Skeletal muscle tissue (tissue), 4 donors: Measurements from ENCODE around the gene PTPRN2. TPM values are rescaled to one million over a fixed set of nuclear protein-coding genes. Genes with fewer than 3 reads are reported as not detected.
"Not testable (repeated sequence)": the region's sequence is repeated elsewhere in the genome, so short reads cannot be mapped to it uniquely, and the experiment has no call there.

Source experiments
- H3K27ac ChIP-seq: one replicate; pipeline ENCODE4 v1.7.0; 2013; ENCODE audit warnings: mild to moderate bottlenecking, low read depth, low read length, inconsistent platforms
- H3K27me3 ChIP-seq, 3 donors: one replicate each; pipeline ENCODE4 v1.7.0; 2013; ENCODE audit warnings: low read length in 3 of 3; ENCODE audit not compliant: control insufficient read depth in 3 of 3, insufficient read depth in 3 of 3
- H3K36me3 ChIP-seq, 3 donors: one replicate each; pipeline ENCODE4 v1.7.0; 2013; ENCODE audit warnings: low read length in 3 of 3; ENCODE audit not compliant: control insufficient read depth in 3 of 3, insufficient read depth in 3 of 3
- H3K4me1 ChIP-seq, 3 donors: one replicate each; pipeline ENCODE4 v1.7.0; 2013; ENCODE audit warnings: low read length in 3 of 3, mild to moderate bottlenecking in 3 of 3; ENCODE audit not compliant: control insufficient read depth in 3 of 3, insufficient read depth in 3 of 3
- H3K4me3 ChIP-seq, 3 donors: one replicate each; pipeline ENCODE4 v1.7.0; 2013; ENCODE audit warnings: low read length in 3 of 3
- H3K9ac ChIP-seq, 3 donors: one replicate each; pipeline ENCODE4 v1.7.0; 2013; ENCODE audit warnings: low read length in 3 of 3, mild to moderate bottlenecking in 3 of 3, moderate library complexity in 2 of 3, low read depth in 1 of 3
- H3K9me3 ChIP-seq, 3 donors: one replicate each; pipeline ENCODE4 v1.7.0; 2013; ENCODE audit warnings: low read length in 3 of 3; ENCODE audit not compliant: control insufficient read depth in 3 of 3
- total RNA-seq: library from RNA; depleted of rRNA; stranded (reverse); fragments of >200 nt; gene quantifications from one replicate; pipeline ENCODE4 v1.2.3, GENCODE V29; 2014
- donor health status: Osteomylitis.

The PTPRN2 gene
- total RNA-seq, 1 donor from 2014 or later = 1.6 TPM

DNA sequence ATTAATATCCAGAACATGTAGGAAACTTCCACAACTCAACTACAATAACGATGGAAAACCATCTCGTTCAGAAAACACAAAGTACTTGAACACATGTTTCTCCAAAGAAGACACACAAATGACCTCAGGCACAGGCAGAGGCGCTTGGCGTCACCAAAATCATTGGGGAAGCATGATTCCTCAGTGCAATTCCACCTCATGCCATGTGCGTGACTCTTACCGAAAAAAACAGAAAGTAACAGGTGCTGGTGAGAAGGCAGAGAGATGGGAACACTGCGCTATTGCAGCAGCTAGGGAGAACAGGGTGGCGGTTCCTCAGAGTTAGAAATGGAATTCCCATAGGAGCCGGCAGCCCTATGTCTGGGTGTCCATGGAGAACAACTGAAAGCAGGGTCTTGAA lies 860.9 kb downstream of the PTPRN2 start:
- H3K4me1 ChIP-seq = no peaks in the 10 kb centered on the region
- H3K4me3 ChIP-seq = no peak overlapping the region
- H3K27me3 ChIP-seq = peaks cover 0 to 35% (median 5%) of the 10 kb centered on the region in 3 donors
- H3K9me3 ChIP-seq = peaks cover 0 to 2% (median 0%) of the 10 kb centered on the region in 3 donors
- no peak overlapping the region for H3K27ac ChIP-seq
- H3K9ac ChIP-seq = no peak overlapping the region
- H3K36me3 ChIP-seq = no peaks in the 10 kb centered on the region

DNA sequence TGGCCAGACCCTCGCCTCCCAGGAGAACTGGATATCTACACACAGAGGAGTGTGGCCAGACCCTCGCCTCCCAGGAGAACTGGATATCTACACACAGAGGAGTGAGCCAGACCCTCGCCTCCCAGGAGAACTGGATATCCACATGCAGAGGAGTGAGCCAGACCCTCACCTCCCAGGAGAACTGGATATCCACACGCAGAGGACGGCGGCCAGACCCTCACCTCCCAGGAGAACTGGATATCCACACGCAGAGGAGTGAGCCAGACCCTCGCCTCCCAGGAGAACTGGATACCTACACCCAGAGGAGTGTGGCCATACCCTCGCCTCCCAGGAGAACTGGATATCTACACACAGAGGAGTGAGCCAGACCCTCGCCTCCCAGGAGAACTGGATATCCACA lies 862.3 kb downstream of the PTPRN2 start:
- peaks cover 0 to 32% (median 5%) of the 10 kb centered on the region in 3 donors for H3K27me3 ChIP-seq
- H3K36me3 ChIP-seq, H3K4me1 ChIP-seq: not testable (repeated sequence)

DNA sequence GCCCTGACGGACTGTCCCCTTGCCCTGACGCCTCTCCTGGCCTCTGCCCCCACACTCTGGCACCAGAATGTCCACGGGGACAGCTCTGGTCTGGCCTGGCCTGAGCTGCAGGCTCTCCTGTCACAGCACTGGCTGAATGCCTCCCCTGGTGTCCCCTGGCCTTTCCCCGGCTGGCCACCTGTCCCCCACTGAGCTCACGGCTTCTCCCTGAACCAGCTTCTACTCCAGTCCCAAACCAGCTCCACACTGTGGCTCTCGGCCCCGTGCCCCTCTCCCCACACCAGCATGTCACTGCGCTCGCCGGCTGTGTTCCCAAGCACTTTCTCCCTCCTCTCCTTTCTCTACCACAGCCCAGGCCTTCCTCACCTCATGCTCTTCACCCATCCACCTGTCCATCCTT lies 864.4 kb downstream of the PTPRN2 start:
- H3K9me3 ChIP-seq = peaks cover 0 to 2% (median 0%) of the 10 kb centered on the region in 3 donors
- no peak overlapping the region for H3K4me3 ChIP-seq
- peaks cover 0 to 31% (median 5%) of the 10 kb centered on the region in 3 donors for H3K27me3 ChIP-seq
- no peak overlapping the region for H3K9ac ChIP-seq
- H3K4me1 ChIP-seq = no peaks in the 10 kb centered on the region
- H3K27ac ChIP-seq = no peak overlapping the region
- no peaks in the 10 kb centered on the region for H3K36me3 ChIP-seq

More for the DNA sequence above, 862.3 kb downstream of the PTPRN2 start:
- not testable (repeated sequence) for H3K9ac ChIP-seq, H3K9me3 ChIP-seq, H3K4me3 ChIP-seq, H3K27ac ChIP-seq

DNA sequence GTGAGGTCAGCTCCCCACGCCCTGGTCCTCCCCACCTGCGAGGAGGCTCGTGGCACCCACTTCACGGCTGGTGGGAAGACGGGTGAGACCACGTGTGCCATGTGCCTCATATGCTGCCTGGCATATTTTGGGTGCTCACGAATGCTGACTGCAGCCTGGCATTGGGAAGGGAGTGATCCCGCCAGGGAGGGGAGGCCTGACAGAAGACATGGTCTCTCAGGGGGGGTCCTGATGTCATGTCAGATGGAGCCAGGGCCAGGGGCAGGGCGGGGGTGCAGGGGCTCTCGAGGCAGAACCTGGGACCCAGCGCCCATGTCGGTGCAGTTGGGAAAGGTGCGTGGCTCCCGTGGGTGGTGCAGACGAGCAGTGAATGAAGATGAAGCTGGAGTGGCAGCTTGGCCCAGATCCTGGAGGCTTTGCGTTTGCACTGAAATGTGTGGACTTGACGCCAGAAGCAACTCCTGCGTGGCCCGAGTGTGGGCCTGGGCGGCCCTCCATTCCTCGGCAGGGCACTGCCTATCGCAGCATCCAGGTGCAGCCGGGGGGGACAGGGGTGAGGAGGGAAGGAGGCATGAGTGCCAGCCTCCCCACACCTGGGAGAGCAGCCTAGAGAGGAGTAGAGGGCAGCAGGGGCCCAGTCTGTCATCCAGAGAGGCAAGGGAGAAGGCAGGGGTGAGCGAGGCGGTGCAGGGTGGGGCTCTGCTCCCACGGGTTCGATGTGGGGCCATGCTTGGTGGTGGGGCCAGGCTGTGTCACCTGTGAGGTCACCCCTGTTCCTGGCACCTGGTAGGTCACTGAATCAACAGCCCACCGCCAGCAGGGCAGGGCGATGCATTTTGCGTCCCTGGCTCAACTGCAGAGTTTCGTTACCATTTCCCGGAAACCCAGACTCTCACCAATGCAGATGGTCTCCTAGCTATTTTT lies 865.2 kb downstream of the PTPRN2 start:
- H3K4me3 ChIP-seq = no peak overlapping the region

DNA sequence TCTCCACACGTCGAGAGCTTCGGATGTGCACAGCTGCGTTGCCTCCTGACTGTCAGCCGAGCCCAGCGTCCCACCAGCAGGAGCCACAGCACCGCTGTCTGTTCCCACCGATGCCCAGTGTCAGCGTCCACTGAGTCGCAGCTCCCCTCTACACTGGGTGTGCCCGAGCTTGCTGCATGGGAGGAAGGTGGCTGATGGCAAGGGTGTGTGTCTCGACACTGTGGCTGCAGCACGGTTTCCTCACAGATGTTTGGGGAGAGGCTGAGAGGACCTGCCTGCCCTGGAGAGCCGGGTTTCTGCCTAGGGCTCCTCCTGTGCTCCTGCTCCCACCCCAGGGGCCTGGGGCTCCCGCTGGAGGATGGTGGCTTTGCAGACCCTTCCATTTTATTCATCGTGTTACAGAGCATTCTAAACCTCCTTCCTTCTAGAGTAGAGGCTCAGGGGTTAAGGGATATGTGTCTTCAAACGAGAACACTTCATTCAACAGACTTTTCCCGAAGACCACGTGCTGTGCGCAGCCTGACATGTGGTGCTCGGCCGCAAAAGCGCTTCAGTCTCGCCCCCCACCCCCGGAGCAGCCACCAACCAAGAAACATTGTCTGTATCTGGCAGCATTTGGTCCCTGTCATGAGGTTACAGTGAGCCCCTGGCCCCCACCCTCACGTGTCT lies 866.0 kb downstream of the PTPRN2 start:
- peaks cover 0 to 30% (median 5%) of the 10 kb centered on the region in 3 donors for H3K27me3 ChIP-seq
- no peak overlapping the region for H3K4me3 ChIP-seq

More for the DNA sequence above, 865.2 kb downstream of the PTPRN2 start:
- H3K9ac ChIP-seq = no peak overlapping the region
- H3K27ac ChIP-seq = no peak overlapping the region
- H3K36me3 ChIP-seq = no peaks in the 10 kb centered on the region
- peaks cover 0 to 35% (median 5%) of the 10 kb centered on the region in 3 donors for H3K27me3 ChIP-seq
- H3K4me1 ChIP-seq = no peaks in the 10 kb centered on the region
- H3K9me3 ChIP-seq = peaks cover 0 to 2% (median 0%) of the 10 kb centered on the region in 3 donors

DNA sequence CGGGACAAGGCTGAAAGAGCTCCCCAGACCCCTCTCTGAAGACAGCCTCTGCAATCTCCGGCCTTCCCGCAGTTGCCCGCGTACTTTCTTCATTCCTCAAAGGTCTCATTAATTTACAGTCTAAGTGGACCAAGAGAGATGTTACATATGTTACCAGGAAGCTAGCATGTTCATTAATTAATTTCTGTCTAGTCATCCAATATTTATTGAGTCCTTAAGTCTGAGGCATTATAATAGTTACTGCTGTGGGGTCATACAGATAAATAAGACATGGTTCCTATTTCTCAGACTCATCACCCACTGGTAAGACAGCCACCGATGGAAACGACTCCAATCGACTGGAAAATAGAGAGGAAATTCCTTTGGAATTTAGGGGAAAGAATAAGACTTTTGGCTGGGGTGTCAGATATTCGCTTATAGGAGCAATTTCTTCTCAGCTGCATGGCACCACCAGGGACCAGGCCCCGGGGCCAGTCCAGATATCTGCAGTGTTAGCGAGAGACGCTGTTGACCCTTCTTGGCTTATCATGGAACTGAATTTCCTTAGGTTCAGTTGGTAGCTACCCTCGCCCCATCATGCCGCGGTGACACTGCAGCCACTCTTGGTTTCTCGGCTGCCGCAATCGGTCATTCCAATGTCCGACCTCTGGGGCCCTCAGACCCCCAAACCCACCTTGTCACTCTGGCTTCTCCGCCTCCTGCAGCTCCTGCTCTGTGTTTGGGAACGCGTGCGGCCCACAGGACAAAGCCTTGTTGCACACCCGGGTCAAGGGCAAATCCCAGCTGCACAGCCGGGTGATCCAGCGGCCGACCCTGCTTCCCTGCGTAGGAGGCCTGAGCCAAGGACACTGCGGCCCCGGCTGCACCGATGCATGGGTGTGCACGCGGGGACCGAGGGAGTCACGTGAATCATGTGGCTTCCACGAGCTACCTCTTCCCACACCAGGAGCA lies 867.6 kb downstream of the PTPRN2 start:
- Histone ChIP-seq H3K36me3 (no peaks in the 10 kb centered on the region), H3K9ac (no peak overlapping the region), H3K27ac (no peak overlapping the region), H3K27me3 (peaks cover 0 to 31% (median 5%) of the 10 kb centered on the region in 3 donors), H3K4me3 (no peak overlapping the region), H3K9me3 (peaks cover 0 to 2% (median 0%) of the 10 kb centered on the region in 3 donors), H3K4me1 (no peaks in the 10 kb centered on the region)

More for the DNA sequence above, 866.0 kb downstream of the PTPRN2 start:
- Histone ChIP-seq H3K4me1 (no peaks in the 10 kb centered on the region), H3K36me3 (no peaks in the 10 kb centered on the region), H3K9ac (no peak overlapping the region), H3K9me3 (peaks cover 0 to 2% (median 0%) of the 10 kb centered on the region in 3 donors), H3K27ac (no peak overlapping the region)

DNA sequence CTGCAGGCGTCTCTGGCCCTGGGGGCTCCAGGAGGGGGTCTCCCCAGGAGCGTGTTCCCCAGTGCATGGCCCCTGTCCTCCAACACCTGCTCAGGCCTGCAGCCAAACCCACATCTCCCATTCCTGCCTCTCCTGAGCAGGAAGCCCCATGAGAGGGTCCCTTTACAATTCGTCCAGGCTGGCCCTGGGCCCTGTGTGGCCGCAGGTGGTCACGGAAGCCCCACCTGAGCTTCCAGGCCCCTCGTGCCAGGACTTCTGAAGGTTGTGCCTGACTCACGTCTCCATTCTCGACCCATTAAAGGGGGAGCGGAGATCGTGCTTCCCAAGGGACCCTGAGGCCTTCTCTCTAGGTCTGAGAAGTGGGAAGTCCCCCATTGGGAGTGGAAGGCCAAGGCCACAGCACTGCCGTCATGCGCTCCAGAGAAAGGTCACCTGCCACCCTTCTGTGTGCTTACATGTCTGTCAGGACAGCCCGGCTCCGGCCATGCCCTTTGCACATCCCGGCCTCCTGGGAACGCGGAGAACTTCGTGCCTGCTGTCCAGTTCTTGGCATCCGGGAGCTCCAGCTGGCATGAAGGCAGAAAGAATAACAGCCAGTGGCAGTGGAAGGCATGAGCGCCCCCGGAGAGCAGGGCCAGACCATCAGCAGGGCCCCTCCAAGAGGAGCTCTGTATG lies 868.5 kb downstream of the PTPRN2 start:
- Histone ChIP-seq H3K36me3 (no peaks in the 10 kb centered on the region), H3K27me3 (peaks cover 0 to 31% (median 5%) of the 10 kb centered on the region in 3 donors), H3K27ac (no peak overlapping the region), H3K9me3 (peaks cover 0 to 2% (median 0%) of the 10 kb centered on the region in 3 donors), H3K9ac (no peak overlapping the region), H3K4me1 (no peaks in the 10 kb centered on the region), H3K4me3 (no peak overlapping the region)

DNA sequence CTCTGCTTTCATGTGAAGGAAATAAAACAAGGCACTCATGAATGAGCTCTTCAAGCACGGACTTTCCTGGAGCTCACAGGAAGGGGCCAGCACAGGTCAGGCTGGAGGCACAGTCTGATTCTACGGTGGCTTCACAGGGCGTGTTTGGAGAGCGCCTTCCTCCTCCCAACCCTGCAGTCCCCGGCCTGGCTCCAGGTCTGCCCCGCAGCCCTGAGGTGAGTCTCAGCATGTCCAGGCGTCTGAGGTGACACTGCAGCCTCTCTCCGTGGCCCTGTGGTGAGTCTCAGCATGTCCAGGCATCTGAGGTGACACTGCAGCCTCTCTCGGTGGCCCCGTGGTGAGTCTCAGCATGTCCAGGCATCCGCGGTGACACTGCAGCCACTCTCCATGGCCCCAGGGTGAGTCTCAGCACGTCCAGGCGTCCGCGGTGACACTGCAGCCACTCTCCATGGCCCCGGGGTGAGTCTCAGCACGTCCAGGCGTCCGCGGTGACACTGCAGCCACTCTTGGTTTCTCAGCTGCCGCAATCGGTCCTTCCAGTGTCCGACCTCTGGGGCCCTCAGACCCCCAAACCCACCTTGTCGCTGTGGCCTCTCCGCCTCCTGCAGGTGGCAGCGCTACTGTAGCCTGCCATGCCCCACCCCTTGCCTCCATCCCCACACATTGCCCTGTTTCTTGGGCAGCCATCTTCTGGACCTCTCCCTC lies 869.2 kb downstream of the PTPRN2 start:
- Histone ChIP-seq H3K4me3 (no peak overlapping the region), H3K36me3 (no peaks in the 10 kb centered on the region), H3K9ac (no peak overlapping the region), H3K4me1 (no peaks in the 10 kb centered on the region), H3K9me3 (peaks cover 0 to 2% (median 0%) of the 10 kb centered on the region in 3 donors), H3K27me3 (peaks cover 0 to 24% (median under 1%) of the 10 kb centered on the region in 3 donors), H3K27ac (no peak overlapping the region)
